Thoracic aorta (tissue), 2 donors: ENCODE measurements around the gene AGTPBP1. TPM values are rescaled to one million over a fixed set of nuclear protein-coding genes. Genes with fewer than 3 reads are reported as not detected.

Experiments
- ATAC-seq: fragments of 150-250 bp; one replicate; pipeline ENCODE4 v1.8.0; 2017; ENCODE audit warnings: low read depth; ENCODE audit not compliant: insufficient number of reproducible peaks, low FRiP score
- DNase-seq: peaks from one replicate; pipeline ENCODE4 v3.0.0-alpha.2; 2020; ENCODE audit warnings: low spot score
- H3K27ac ChIP-seq, 2 donors: fragments of 200-600 bp; sonication (generic); 1 replicate in 1 of 2; 2 replicates in 1 of 2; pipeline ENCODE4 v1.5.1; 2016; ENCODE audit warnings: mild to moderate bottlenecking in 2 of 2, moderate library complexity in 2 of 2
- H3K27me3 ChIP-seq: fragments of 200-600 bp; sonication (generic); replicated peaks from 2 replicates; pipeline ENCODE4 v1.6.0; 2016; ENCODE audit warnings: mild to moderate bottlenecking; ENCODE audit not compliant: insufficient read depth
- H3K36me3 ChIP-seq: fragments of 200-600 bp; sonication (generic); one replicate; pipeline ENCODE4 v1.5.1; 2016
- H3K4me1 ChIP-seq, 2 donors: fragments of 200-600 bp; sonication (generic); 1 replicate in 1 of 2; 2 replicates in 1 of 2; pipeline versions ENCODE4 v1.5.1 to v1.6.0; 2016; ENCODE audit warnings: low read depth in 2 of 2, mild to moderate bottlenecking in 1 of 2; ENCODE audit not compliant: control insufficient read depth in 1 of 2
- H3K4me3 ChIP-seq: fragments of 200-600 bp; sonication (generic); 2 replicates; pipeline ENCODE4 v1.5.1; 2016; ENCODE audit warnings: mild to moderate bottlenecking
- H3K9me3 ChIP-seq: fragments of 200-600 bp; sonication (generic); 2 replicates; pipeline ENCODE4 v1.5.1; 2016
- total RNA-seq, 2 donors: library from RNA; depleted of rRNA; stranded (reverse); fragments of >200 nt; gene quantifications; one replicate each; pipeline versions ENCODE4 v1.1.0 to v1.2.3, GENCODE V29; 2016
- TF ChIP-seq, protein P1 (sequence below): fragments of 200-600 bp; sonication (generic); IDR thresholded peaks from one replicate; pipeline ENCODE4 v1.5.1; 2019; ENCODE audit warnings: antibody characterized with exemption

Gene AGTPBP1
- total RNA-seq, 2 donors from 2014 or later, result 35.0 to 38.3 TPM

GRCh38 chr9:85543196-85543595 is 198.6 kb downstream of the AGTPBP1 start:
- Histone ChIP-seq H3K27ac (no peak overlapping the region), H3K4me1 (no peaks in the 10 kb centered on the region), H3K4me3 (no peak overlapping the region), H3K27me3 (no peaks in the 10 kb centered on the region), H3K9me3 (no peaks in the 10 kb centered on the region), H3K36me3 (no peaks in the 10 kb centered on the region)
- ATAC-seq, result no peak
- TF ChIP-seq, protein P1, sequence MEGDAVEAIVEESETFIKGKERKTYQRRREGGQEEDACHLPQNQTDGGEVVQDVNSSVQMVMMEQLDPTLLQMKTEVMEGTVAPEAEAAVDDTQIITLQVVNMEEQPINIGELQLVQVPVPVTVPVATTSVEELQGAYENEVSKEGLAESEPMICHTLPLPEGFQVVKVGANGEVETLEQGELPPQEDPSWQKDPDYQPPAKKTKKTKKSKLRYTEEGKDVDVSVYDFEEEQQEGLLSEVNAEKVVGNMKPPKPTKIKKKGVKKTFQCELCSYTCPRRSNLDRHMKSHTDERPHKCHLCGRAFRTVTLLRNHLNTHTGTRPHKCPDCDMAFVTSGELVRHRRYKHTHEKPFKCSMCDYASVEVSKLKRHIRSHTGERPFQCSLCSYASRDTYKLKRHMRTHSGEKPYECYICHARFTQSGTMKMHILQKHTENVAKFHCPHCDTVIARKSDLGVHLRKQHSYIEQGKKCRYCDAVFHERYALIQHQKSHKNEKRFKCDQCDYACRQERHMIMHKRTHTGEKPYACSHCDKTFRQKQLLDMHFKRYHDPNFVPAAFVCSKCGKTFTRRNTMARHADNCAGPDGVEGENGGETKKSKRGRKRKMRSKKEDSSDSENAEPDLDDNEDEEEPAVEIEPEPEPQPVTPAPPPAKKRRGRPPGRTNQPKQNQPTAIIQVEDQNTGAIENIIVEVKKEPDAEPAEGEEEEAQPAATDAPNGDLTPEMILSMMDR, result no peak
- no peak for DNase-seq

- Histone ChIP-seq H3K27ac (no peak overlapping the region), H3K4me3 (no peak overlapping the region), H3K27me3 (no peaks in the 10 kb centered on the region), H3K36me3 (no peaks in the 10 kb centered on the region), H3K9me3 (no peaks in the 10 kb centered on the region), H3K4me1 (peaks cover 2 to 6% of the 10 kb centered on the region in 2 donors)
- no peak for DNase-seq
- no peak for ATAC-seq
- TF ChIP-seq, protein P1, result no peak
Measured at GRCh38 chr9:85541876-85542275, 199.9 kb downstream of the AGTPBP1 start.

DNA sequence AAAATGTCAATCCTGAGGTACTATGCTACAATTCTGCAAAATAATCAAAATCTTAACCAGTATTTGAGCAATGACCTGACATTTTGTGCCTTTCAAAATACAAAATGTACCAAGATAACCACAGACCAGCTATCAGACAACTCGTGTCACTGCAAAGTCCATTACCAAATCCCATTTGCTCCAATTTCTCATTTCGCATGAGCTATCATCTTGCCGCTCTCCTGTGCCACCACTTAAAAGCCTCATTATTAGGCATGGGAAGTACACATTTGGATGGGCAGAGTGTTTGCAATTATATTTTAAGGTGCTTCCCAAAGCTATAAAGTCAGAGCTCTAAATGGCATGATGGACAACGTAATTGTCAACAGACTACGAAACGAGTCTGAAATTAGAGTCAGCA is 205.2 kb downstream of the AGTPBP1 start:
- no peaks in the 10 kb centered on the region for H3K27me3 ChIP-seq
- peak overlapping the region in 1 of 2 donors; percentile 7 for H3K27ac ChIP-seq
- H3K4me1 ChIP-seq, result peaks cover 10 to 23% of the 10 kb centered on the region in 2 donors
- DNase-seq, result no peak
- H3K4me3 ChIP-seq, result no peak overlapping the region
- no peak for ATAC-seq
- TF ChIP-seq, protein P1, result no peak
- no peaks in the 10 kb centered on the region for H3K36me3 ChIP-seq
- H3K9me3 ChIP-seq, result no peaks in the 10 kb centered on the region

GRCh38 chr9:85536076-85536475 is 205.7 kb downstream of the AGTPBP1 start:
- peak; percentile 83 for ATAC-seq
- TF ChIP-seq, protein P1, result no peak
- peaks cover 10 to 23% of the 10 kb centered on the region in 2 donors for H3K4me1 ChIP-seq
- H3K36me3 ChIP-seq, result no peaks in the 10 kb centered on the region
- H3K4me3 ChIP-seq, result no peak overlapping the region
- peak; percentile 49 for DNase-seq
- no peaks in the 10 kb centered on the region for H3K27me3 ChIP-seq
- H3K27ac ChIP-seq, result no peak overlapping the region
- no peaks in the 10 kb centered on the region for H3K9me3 ChIP-seq

GRCh38 chr9:85534340-85534739 is 207.4 kb downstream of the AGTPBP1 start:
- ATAC-seq (no peak), DNase-seq (no peak)
- Histone ChIP-seq H3K4me3 (no peak overlapping the region), H3K4me1 (peaks cover 10 to 23% of the 10 kb centered on the region in 2 donors), H3K36me3 (no peaks in the 10 kb centered on the region), H3K27ac (no peak overlapping the region), H3K27me3 (no peaks in the 10 kb centered on the region), H3K9me3 (no peaks in the 10 kb centered on the region)
- TF ChIP-seq, protein P1, result no peak
